ENCODE data around the gene CELF1. TPM values are rescaled to one million over a fixed set of nuclear protein-coding genes. Genes with fewer than 3 reads are reported as not detected.

Gene CELF1
- total and polyA plus RNA-seq, 9 of the 15 experiments (the other 6 are each of a cell fraction or from before 2014, with no cell fraction given) = 11.3 to 142 (median 77.4) TPM

- no peak for TF ChIP-seq AFF4 (CRISPR knock-in tag; IDR thresholded peaks at IDR 0.05)
Observed at GRCh38 chr11:47451990-47452389, 100.9 kb downstream of the CELF1 start (continued).

GRCh38 chr11:47451436-47451835 lies 101.5 kb downstream of the CELF1 start:
- no TSS peak for BruUV-seq (replicated peaks)
- no peaks in the 10 kb centered on the region for H4K20me1 ChIP-seq (replicated peaks; ENCODE audit: control insufficient read depth, insufficient read depth, low read length)
- no peaks in the 10 kb centered on the region; the same call in 2 of the 3 replicates for H3K36me3 ChIP-seq (ENCODE audit: control insufficient read depth, insufficient read depth, low read length)
- no peaks in the 10 kb centered on the region for H3K79me2 ChIP-seq (ENCODE audit: control insufficient read depth, insufficient read depth, low read length)
- peaks cover 0 to 19% of the 10 kb centered on the region in 2 experiments; a peak in 1 of 5 replicates for H3K4me1 ChIP-seq (replicated peaks in 1 of 2; ENCODE audit: control insufficient read depth in 2 of 2, insufficient read depth in 2 of 2, low read length in 2 of 2)
- DNase-seq (ENCODE audit: extremely low read depth in 1 of 4, low spot score in 3 of 4) (no peak), ATAC-seq (no peak), FAIRE-seq (no peak)
- intact Hi-C loops (cut with micrococcal nuclease) (loop anchor here (10.0 kb wide), 2 partner anchors 403 to 567 kb away; no protein-coding TSS in a partner anchor), in situ Hi-C loops (cut with MboI) (no loop called here)
- ChIA-PET POLR2A (interaction anchor here (0.6 kb wide), 1 partner anchor 11 kb away, joined by 3 read pairs; no protein-coding TSS in a partner anchor), CTCF (ENCODE audit: low intra/inter-chr PET ratio) (no interaction called here)
- H3K4me2 ChIP-seq (ENCODE audit: insufficient read depth, low read length) = no peak overlapping the region
- H2AFZ ChIP-seq (ENCODE audit: low read depth, low read length) = no peak overlapping the region
- 62% methylated on average over 4 of the region's 4 CpGs for whole genome bisulfite sequencing (ENCODE audit: insufficient coverage, low coverage, missing lambda C conversion rate)
- no peaks in the 10 kb centered on the region for H3K9me1 ChIP-seq (ENCODE audit: control insufficient read depth, insufficient read depth, low read length)
- H3K4me3 ChIP-seq = no peak overlapping the region
- H3K27ac ChIP-seq (ENCODE audit: extremely low read depth, low read depth, low read length) = no peak overlapping the region
- TF ChIP-seq C11orf30 (IDR thresholded peaks at IDR 0.05; ENCODE audit: low read depth) (peak; percentile 78), SMAD1 (IDR thresholded peaks at IDR 0.05; ENCODE audit: low read depth, low read length, partially characterized antibody) (no peak), MAFF (IDR thresholded peaks at IDR 0.05; ENCODE audit: low read length) (peak; percentile 80), ZNF316 (IDR thresholded peaks at IDR 0.05) (peak; percentile 93), CBX2 (IDR thresholded peaks at IDR 0.05; ENCODE audit: insufficient read depth, low read length, poor library complexity, severe bottlenecking) (no peak), MAFK (IDR thresholded peaks at IDR 0.05; ENCODE audit: low read length) (peak; percentile 84), MAFG (tag; conservative IDR thresholded peaks at IDR 0.05) (peak; percentile 82)
- no peaks in the 10 kb centered on the region for H3K9me3 ChIP-seq (replicated peaks; ENCODE audit: control insufficient read depth, insufficient read depth, low read depth, low read length)
- no peak overlapping the region for H3K9ac ChIP-seq (ENCODE audit: insufficient read depth in 1 of 2, low read depth in 2 of 2, low read length in 2 of 2)
- no peaks in the 10 kb centered on the region; a peak in 1 of 5 replicates for H3K27me3 ChIP-seq (ENCODE audit: control insufficient read depth in 2 of 2, insufficient read depth in 2 of 2, low read length in 2 of 2)
